ENCODE data around the gene GAL3ST2. TPM values are rescaled to one million over a fixed set of nuclear protein-coding genes. Genes with fewer than 3 reads are reported as not detected.

Gene GAL3ST2
- total RNA-seq, 2 donors from 2014 or later: not detected

GRCh38 chr2:241762321-241762932 is 14.2 kb upstream of the GAL3ST2 start:
- no peak for TF ChIP-seq POLR2A (IDR thresholded peaks at IDR 0.05)
- TF ChIP-seq CTCF (IDR thresholded peaks at IDR 0.05): no peak
- H3K36me3 ChIP-seq (replicated peaks in 1 of 2; ENCODE audit: insufficient read depth in 1 of 2, low read depth in 2 of 2): no peaks in the 10 kb centered on the region
- no peak overlapping the region for H3K4me3 ChIP-seq
- 78 to 80% methylated on average over 18 of the region's 18 CpGs for WGBS, 2 donors
- intact Hi-C loops (cut with DNase I): no loop called here
- no peaks in the 10 kb centered on the region for H3K4me1 ChIP-seq
- peaks cover 0 to 3% (median 0%) of the 10 kb centered on the region in 3 donors for H3K9me3 ChIP-seq
- ATAC-seq (no peak), DNase-seq (peak in 1 of 4 donors; percentile 6)
- no peak overlapping the region for H3K27ac ChIP-seq
- H3K27me3 ChIP-seq: no peaks in the 10 kb centered on the region

DNA sequence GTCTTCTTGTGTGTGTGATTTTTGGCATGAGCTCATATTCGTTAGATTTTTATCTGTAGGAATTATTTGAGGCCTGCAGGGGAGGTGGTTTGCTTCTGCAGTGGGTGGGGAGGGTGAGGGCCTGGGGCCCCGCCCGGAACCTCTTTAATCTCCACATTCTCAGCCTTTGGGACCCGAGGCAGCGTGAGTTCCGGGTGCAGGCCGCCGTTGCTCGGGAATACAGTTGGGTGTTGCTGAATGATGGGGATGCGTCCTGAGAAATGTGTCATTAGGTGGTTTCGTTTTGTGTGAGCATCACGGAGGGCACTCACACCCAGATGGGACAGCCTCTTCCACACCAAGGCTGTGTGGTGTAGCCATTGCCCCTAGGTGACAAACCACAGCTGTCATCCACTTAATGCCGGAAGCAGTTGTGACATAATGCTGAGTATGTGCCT is 13.7 kb upstream of the GAL3ST2 start:
- H3K36me3 ChIP-seq (replicated peaks in 1 of 2; ENCODE audit: insufficient read depth in 1 of 2, low read depth in 2 of 2): no peaks in the 10 kb centered on the region
- H3K27me3 ChIP-seq: no peaks in the 10 kb centered on the region
- TF ChIP-seq POLR2A (IDR thresholded peaks at IDR 0.05): no peak
- no peak for TF ChIP-seq CTCF (IDR thresholded peaks at IDR 0.05)
- no peak overlapping the region for H3K27ac ChIP-seq
- no peaks in the 10 kb centered on the region for H3K4me1 ChIP-seq
- ATAC-seq: no peak
- WGBS, 2 donors: 84% methylated on average over 13 of the region's 13 CpGs
- no peak overlapping the region for H3K4me3 ChIP-seq
- peaks cover 0 to 3% (median 0%) of the 10 kb centered on the region in 3 donors for H3K9me3 ChIP-seq
- intact Hi-C loops (cut with DNase I): no loop called here
- peak in 2 of 4 donors; percentile 8 to 29 for DNase-seq

DNA sequence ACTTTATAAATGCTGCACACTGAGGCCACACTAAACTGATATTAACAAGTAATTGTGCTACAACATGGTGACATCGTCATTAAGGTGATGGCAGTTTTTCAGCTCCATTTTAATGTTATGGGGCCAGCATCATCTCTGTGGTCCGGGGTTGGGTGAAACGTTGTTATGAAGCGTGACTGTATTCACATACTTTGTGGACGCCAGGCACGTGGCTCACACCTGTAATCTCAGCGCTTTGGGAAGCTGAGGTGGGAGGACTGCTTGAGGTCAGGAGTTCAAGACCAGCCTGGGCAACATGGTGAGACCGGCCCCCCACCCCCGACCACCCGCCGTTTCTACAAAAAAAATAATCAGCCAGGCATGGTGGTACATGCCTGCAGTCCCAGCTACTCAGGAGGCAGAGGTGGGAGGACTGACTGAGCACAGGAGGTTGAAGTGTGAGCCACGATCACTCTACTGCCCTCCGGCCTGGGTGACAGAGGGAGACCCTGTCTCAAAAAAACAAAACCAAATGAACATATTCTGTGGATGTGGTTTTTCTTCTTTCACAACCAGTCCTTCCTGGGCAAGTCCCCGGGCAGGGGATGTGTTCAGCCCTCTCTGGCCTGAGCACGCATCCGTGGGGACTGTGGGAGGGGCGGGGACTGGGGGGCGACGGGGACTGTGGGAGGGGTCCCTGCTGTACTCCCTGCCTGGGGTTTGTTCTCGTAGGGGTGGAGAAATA is 12.9 kb upstream of the GAL3ST2 start:
- ATAC-seq (no peak), DNase-seq (no peak)
- intact Hi-C loops (cut with DNase I): no loop called here
- Histone ChIP-seq H3K36me3 (replicated peaks in 1 of 2; ENCODE audit: insufficient read depth in 1 of 2, low read depth in 2 of 2) (no peaks in the 10 kb centered on the region), H3K27ac (no peak overlapping the region), H3K27me3 (no peaks in the 10 kb centered on the region), H3K4me1 (no peaks in the 10 kb centered on the region), H3K4me3 (no peak overlapping the region), H3K9me3 (peaks cover 0 to 3% (median 0%) of the 10 kb centered on the region in 3 donors)
- 79 to 90% methylated on average over 13 to 20 of the region's 20 CpGs for WGBS, 2 donors
- no peak for TF ChIP-seq POLR2A (IDR thresholded peaks at IDR 0.05)
- no peak for TF ChIP-seq CTCF (IDR thresholded peaks at IDR 0.05)

DNA sequence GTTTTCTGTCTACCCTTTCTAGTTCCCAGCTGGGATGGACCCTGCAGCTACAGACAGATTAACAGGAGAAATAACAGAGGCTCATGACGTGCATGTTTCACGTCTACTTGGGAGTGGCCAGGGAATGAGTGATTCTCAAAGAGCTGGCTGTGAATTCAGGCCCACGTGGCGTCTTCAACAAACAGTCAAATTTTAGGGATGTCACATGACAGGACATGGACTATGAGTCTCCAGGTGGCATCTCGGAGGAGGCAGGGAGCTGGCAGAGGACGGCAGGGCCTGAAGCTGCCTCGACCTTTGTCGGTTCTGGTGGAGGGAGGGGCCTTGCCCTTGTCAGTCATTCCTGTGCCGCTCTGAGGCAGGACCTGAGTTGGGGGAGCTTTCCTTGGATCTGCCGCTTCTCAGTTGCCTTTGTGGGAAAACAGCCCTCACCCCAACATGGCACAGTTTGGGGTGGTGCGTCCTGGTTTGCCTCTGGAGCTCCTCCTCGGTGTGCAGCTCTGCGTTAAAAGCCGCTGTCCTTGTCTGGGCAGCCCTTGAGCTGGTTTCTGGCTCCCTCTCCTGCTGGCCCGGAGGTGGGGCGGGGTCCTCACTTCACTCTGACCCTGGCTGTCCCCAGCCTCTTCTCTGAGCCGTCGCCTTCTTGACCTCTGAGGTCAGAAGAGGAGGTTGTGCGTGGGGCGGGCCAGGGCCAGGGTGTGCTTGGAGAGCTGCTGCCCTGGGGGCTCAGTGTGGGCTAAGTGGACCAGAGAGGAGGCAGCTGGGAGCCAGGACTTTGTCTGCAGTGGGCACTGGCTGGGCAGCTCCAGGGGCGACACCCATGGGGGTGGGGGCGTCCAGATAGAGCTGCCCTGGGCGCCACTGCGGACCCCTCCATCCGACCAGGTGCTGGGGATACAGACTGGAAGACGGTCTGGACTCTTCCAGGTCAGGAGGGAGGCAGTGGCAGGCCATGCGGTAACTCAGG is 12.1 kb upstream of the GAL3ST2 start:
- no peak overlapping the region for H3K4me3 ChIP-seq
- intact Hi-C loops (cut with DNase I): no loop called here
- no peak overlapping the region for H3K27ac ChIP-seq
- ATAC-seq (no peak), DNase-seq (no peak)
- H3K9me3 ChIP-seq: peaks cover 0 to 3% (median 0%) of the 10 kb centered on the region in 3 donors
- H3K4me1 ChIP-seq: no peaks in the 10 kb centered on the region
- 88 to 90% methylated on average over 22 to 23 of the region's 27 CpGs for WGBS, 2 donors
- TF ChIP-seq POLR2A (IDR thresholded peaks at IDR 0.05) (no peak), CTCF (IDR thresholded peaks at IDR 0.05) (no peak)
- no peaks in the 10 kb centered on the region for H3K27me3 ChIP-seq
- no peaks in the 10 kb centered on the region for H3K36me3 ChIP-seq (replicated peaks in 1 of 2; ENCODE audit: insufficient read depth in 1 of 2, low read depth in 2 of 2)

All from body of pancreas (tissue), 4 donors.